Activated naive CD8-positive, alpha-beta T cell treated with anti-CD3 and anti-CD28 coated beads, Interleukin-2, amount 10 ng/mL, durations not matched to agents 7 days and 5 days (primary cell): Measurements from ENCODE around the gene JPH2. TPM values are rescaled to one million over a fixed set of nuclear protein-coding genes. Genes with fewer than 3 reads are reported as not detected.

Experiments used
- ATAC-seq: fragments of 150-1000 bp; cut with Tn5 transposase; one replicate; pipeline ENCODE4 v1.10.0; 2021; ENCODE audit warnings: low read depth, moderate library complexity
- POLR2A ChIA-PET: fragments of 350-600 bp; sonication (Branson Sonifier 250); formaldehyde crosslinking; loops from one replicate; lab custom pipeline; 2021; ENCODE audit warnings: antibody characterized with exemption; lab: Charles Lee
- DNase-seq: peaks from one replicate; pipeline ENCODE4 v3.0.0; 2021
- H3K27ac Mint-ChIP-seq: one replicate; pipeline ENCODE4 v1.8.0; 2022; ENCODE audit warnings: mild to moderate bottlenecking, mixed read lengths
- H3K27me3 Mint-ChIP-seq: one replicate; pipeline ENCODE4 v1.8.0; 2022; ENCODE audit warnings: mild to moderate bottlenecking, moderate library complexity, mixed read lengths
- H3K36me3 Mint-ChIP-seq: one replicate; pipeline ENCODE4 v1.8.0; 2021; ENCODE audit warnings: mild to moderate bottlenecking, mixed read lengths
- H3K4me1 Mint-ChIP-seq: one replicate; pipeline ENCODE4 v1.8.0; 2021; ENCODE audit warnings: mixed read lengths
- H3K4me3 Mint-ChIP-seq: one replicate; pipeline ENCODE4 v1.8.0; 2022; ENCODE audit warnings: mild to moderate bottlenecking, moderate library complexity, mixed read lengths
- H3K9me3 Mint-ChIP-seq: one replicate; pipeline ENCODE4 v1.8.0; 2021; ENCODE audit warnings: mixed read lengths
- total RNA-seq, 2 experiments: library from RNA; stranded (reverse); gene quantifications; one replicate each; pipeline ENCODE4 v1.2.3, GENCODE V29; 2021

Gene JPH2
- total RNA-seq, 2 experiments from 2014 or later: 0.36 to 0.37 TPM

GRCh38 chr20:44071526-44072111, 115.4 kb downstream of the JPH2 start:
- no peak overlapping the region for H3K4me3 Mint-ChIP-seq
- POLR2A ChIA-PET: no interaction called here
- H3K9me3 Mint-ChIP-seq: no peaks in the 10 kb centered on the region
- ATAC-seq (no peak), DNase-seq (peak; percentile 28)
- H3K36me3 Mint-ChIP-seq: no peaks in the 10 kb centered on the region
- peak overlapping the region; percentile 62 for H3K27ac Mint-ChIP-seq
- H3K4me1 Mint-ChIP-seq: peaks cover 61% of the 10 kb centered on the region
- peaks cover 6% of the 10 kb centered on the region for H3K27me3 Mint-ChIP-seq

- Mint-ChIP-seq H3K9me3 (no peaks in the 10 kb centered on the region), H3K4me3 (no peak overlapping the region), H3K27me3 (peaks cover 6% of the 10 kb centered on the region), H3K4me1 (peaks cover 64% of the 10 kb centered on the region), H3K36me3 (no peaks in the 10 kb centered on the region), H3K27ac (peak overlapping the region; percentile 99)
- POLR2A ChIA-PET: interaction anchor here (0.9 kb wide), 1 partner anchor 41 kb away, joined by 3 read pairs; no protein-coding TSS in a partner anchor
- no peak for ATAC-seq
- peak; percentile 28 for DNase-seq
These were observed 115.9 kb downstream of the JPH2 start for GRCh38 chr20:44071057-44071456.

- Mint-ChIP-seq H3K4me1 (peaks cover 65% of the 10 kb centered on the region), H3K27me3 (peaks cover 6% of the 10 kb centered on the region), H3K36me3 (no peaks in the 10 kb centered on the region), H3K9me3 (no peaks in the 10 kb centered on the region), H3K4me3 (peak overlapping the region; percentile 86), H3K27ac (peak overlapping the region; percentile 99)
- POLR2A ChIA-PET: interaction anchor here (0.5 to 1.9 kb wide), 5 partner anchors 40 to 319 kb away, joined by 3 to 8 read pairs (median 3); no protein-coding TSS in a partner anchor
- peak; percentile 44 for ATAC-seq
- peak; percentile 64 for DNase-seq
These were observed 116.7 kb downstream of the JPH2 start for GRCh38 chr20:44070139-44070900.

GRCh38 chr20:44069203-44070011, 117.6 kb downstream of the JPH2 start:
- H3K27me3 Mint-ChIP-seq: peaks cover 4% of the 10 kb centered on the region
- H3K4me1 Mint-ChIP-seq: peaks cover 58% of the 10 kb centered on the region
- POLR2A ChIA-PET: interaction anchor here (0.5 to 1.9 kb wide), 8 partner anchors 39 to 612 kb away, joined by 3 to 8 read pairs (median 3); no protein-coding TSS in a partner anchor
- H3K27ac Mint-ChIP-seq: peak overlapping the region; percentile 99
- ATAC-seq (peak; percentile 61), DNase-seq (peak; percentile 79)
- no peaks in the 10 kb centered on the region for H3K36me3 Mint-ChIP-seq
- peak overlapping the region; percentile 86 for H3K4me3 Mint-ChIP-seq
- peaks cover 1% of the 10 kb centered on the region for H3K9me3 Mint-ChIP-seq

GRCh38 chr20:44068316-44069201, 118.4 kb downstream of the JPH2 start:
- Mint-ChIP-seq H3K4me3 (peak overlapping the region; percentile 86), H3K4me1 (peaks cover 54% of the 10 kb centered on the region), H3K36me3 (no peaks in the 10 kb centered on the region), H3K27ac (peak overlapping the region; percentile 99), H3K27me3 (peaks cover 4% of the 10 kb centered on the region), H3K9me3 (peaks cover 1% of the 10 kb centered on the region)
- POLR2A ChIA-PET: interaction anchor here (0.8 to 1.9 kb wide), 5 partner anchors 38 to 611 kb away, joined by 3 to 8 read pairs (median 4); no protein-coding TSS in a partner anchor
- DNase-seq (peak; percentile 56), ATAC-seq (peak; percentile 23)

- H3K27me3 Mint-ChIP-seq: peaks cover 8% of the 10 kb centered on the region
These were observed 119.3 kb downstream of the JPH2 start for GRCh38 chr20:44067650-44068081.

GRCh38 chr20:44066645-44067606, 120.1 kb downstream of the JPH2 start:
- Mint-ChIP-seq H3K4me1 (peaks cover 44% of the 10 kb centered on the region), H3K36me3 (peaks cover 1% of the 10 kb centered on the region), H3K27ac (peak overlapping the region; percentile 52), H3K9me3 (peaks cover 8% of the 10 kb centered on the region), H3K4me3 (no peak overlapping the region), H3K27me3 (peaks cover 8% of the 10 kb centered on the region)
- DNase-seq (peak; percentile 33), ATAC-seq (no peak)
- POLR2A ChIA-PET: no interaction called here

More at GRCh38 chr20:44067650-44068081, 119.3 kb downstream of the JPH2 start:
- peak overlapping the region; percentile 86 for H3K4me3 Mint-ChIP-seq
- peaks cover 48% of the 10 kb centered on the region for H3K4me1 Mint-ChIP-seq
- no peaks in the 10 kb centered on the region for H3K36me3 Mint-ChIP-seq
- H3K9me3 Mint-ChIP-seq: peaks cover 3% of the 10 kb centered on the region
- POLR2A ChIA-PET: no interaction called here
- ATAC-seq (no peak), DNase-seq (peak; percentile 31)
- peak overlapping the region; percentile 52 for H3K27ac Mint-ChIP-seq

GRCh38 chr20:44065401-44066340, 121.3 kb downstream of the JPH2 start:
- H3K4me1 Mint-ChIP-seq: peaks cover 37% of the 10 kb centered on the region

GRCh38 chr20:44064501-44065400, 122.2 kb downstream of the JPH2 start:
- DNase-seq: peak; percentile 18
- Mint-ChIP-seq H3K36me3 (peaks cover 14% of the 10 kb centered on the region), H3K4me1 (peaks cover 30% of the 10 kb centered on the region), H3K4me3 (no peak overlapping the region), H3K27me3 (peaks cover 7% of the 10 kb centered on the region), H3K27ac (no peak overlapping the region), H3K9me3 (peaks cover 14% of the 10 kb centered on the region)
- POLR2A ChIA-PET: no interaction called here
- no peak for ATAC-seq

More at GRCh38 chr20:44065401-44066340, 121.3 kb downstream of the JPH2 start:
- DNase-seq (peak; percentile 19), ATAC-seq (no peak)
- POLR2A ChIA-PET: no interaction called here
- peaks cover 7% of the 10 kb centered on the region for H3K27me3 Mint-ChIP-seq
- H3K9me3 Mint-ChIP-seq: peaks cover 14% of the 10 kb centered on the region
- no peak overlapping the region for H3K27ac Mint-ChIP-seq
- H3K4me3 Mint-ChIP-seq: no peak overlapping the region
- H3K36me3 Mint-ChIP-seq: peaks cover 11% of the 10 kb centered on the region
